DOHH2 (cell line): Measurements from ENCODE around the gene RNF224.

Experiments used
- EZH2phosphoT487 ChIP-seq: fragments of 200-600 bp; sonication (generic); IDR thresholded peaks from 2 replicates; pipeline ENCODE4 v1.6.1; 2017; ENCODE audit warnings: borderline replicate concordance, mild to moderate bottlenecking, antibody characterized with exemption, low read length, moderate library complexity, mixed read lengths
- TF ChIP-seq, protein P1 (sequence below): fragments of 200-600 bp; sonication (generic); IDR thresholded peaks from one replicate; pipeline ENCODE4 v1.5.1; 2014; ENCODE audit warnings: antibody characterized with exemption, mild to moderate bottlenecking, low read depth, low read length; ENCODE audit not compliant: poor library complexity, severe bottlenecking

DNA sequence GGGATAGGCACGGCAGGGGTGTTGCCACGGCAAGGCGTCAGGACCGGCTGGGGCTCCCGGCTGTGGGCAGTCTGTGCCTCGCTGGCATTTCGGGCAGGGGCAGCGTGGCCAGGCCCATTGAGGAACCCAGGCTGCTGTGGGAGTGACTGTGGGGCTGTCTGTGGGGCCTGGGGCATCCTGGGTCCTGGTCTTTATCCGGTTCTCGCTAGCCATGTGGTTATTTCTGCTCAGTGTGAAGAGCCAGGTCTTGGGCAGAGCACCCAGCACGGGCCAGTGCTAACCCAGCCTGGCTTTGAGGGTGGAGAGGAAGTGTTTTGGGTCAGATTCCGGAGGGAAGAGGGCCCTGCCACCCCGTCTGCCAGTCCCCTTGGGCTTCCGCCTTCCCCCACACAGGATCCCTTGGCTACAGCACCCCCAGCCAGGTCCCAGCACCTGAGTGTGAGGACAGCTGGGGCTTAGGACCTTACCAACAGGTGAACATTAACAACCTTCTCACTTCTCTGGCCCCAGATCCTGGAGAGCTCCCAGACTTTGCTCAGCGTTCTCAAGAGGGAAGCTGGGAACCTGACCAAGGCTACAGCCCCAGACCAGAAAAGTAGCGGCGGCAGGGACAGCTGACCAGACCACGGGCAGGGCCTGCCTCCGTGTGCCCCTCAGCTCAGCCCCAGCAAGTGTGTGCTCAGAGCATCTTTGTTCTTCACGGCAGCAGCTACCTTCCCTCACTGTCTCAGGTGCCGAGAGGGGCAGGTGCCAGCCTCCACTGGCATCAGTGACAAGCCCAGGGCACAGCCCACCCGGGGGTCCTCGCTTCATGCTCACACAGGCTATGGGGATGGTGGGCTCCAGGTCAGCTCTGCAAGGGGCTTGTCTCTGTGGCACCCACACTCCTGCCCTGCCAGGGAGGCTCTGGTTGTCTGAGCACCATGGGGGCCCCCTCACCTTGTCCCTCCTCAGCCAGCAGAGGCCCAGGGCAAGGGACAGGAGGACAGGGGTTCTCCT lies 37.7 kb upstream of the RNF224 start:
- TF ChIP-seq, protein P1, sequence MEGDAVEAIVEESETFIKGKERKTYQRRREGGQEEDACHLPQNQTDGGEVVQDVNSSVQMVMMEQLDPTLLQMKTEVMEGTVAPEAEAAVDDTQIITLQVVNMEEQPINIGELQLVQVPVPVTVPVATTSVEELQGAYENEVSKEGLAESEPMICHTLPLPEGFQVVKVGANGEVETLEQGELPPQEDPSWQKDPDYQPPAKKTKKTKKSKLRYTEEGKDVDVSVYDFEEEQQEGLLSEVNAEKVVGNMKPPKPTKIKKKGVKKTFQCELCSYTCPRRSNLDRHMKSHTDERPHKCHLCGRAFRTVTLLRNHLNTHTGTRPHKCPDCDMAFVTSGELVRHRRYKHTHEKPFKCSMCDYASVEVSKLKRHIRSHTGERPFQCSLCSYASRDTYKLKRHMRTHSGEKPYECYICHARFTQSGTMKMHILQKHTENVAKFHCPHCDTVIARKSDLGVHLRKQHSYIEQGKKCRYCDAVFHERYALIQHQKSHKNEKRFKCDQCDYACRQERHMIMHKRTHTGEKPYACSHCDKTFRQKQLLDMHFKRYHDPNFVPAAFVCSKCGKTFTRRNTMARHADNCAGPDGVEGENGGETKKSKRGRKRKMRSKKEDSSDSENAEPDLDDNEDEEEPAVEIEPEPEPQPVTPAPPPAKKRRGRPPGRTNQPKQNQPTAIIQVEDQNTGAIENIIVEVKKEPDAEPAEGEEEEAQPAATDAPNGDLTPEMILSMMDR: no peak
- TF ChIP-seq EZH2phosphoT487: no peak
